TTC549 (cell line): ENCODE measurements around the gene CPN1.
"Not testable (repeated sequence)": the region's sequence is repeated elsewhere in the genome, so short reads cannot be mapped to it uniquely, and the experiment has no call there.

Source experiments
- FAIRE-seq: peaks from 2 replicates; lab custom pipeline; 2012; peaks lifted over from hg19 to GRCh38; lab: Jason Lieb, UNC

Gene CPN1

GRCh38 chr10:100081075-100082001, at the start of gene CPN1:
Gene CPN1 (minus strand): TSS chr10:100081869. CDS start chr10:100081625, 244 bp downstream.
- FAIRE-seq: no peak

- no peak for FAIRE-seq
Observed at GRCh38 chr10:100130831-100131230, 49.2 kb upstream of the CPN1 start.

- FAIRE-seq: no peak
Observed at GRCh38 chr10:100129424-100129823, 47.8 kb upstream of the CPN1 start.

GRCh38 chr10:100128951-100129350, 47.3 kb upstream of the CPN1 start:
- no peak for FAIRE-seq

- FAIRE-seq: not testable (repeated sequence)
Observed at GRCh38 chr10:100125335-100125734, 43.7 kb upstream of the CPN1 start.

GRCh38 chr10:100124097-100124496, 42.4 kb upstream of the CPN1 start:
- no peak for FAIRE-seq

GRCh38 chr10:100122780-100123179, 41.1 kb upstream of the CPN1 start:
- no peak for FAIRE-seq

GRCh38 chr10:100120550-100120949, 38.9 kb upstream of the CPN1 start:
- no peak for FAIRE-seq

- FAIRE-seq: no peak
Observed at GRCh38 chr10:100119726-100120125, 38.1 kb upstream of the CPN1 start.

GRCh38 chr10:100114976-100115770, 33.5 kb upstream of the CPN1 start:
- no peak for FAIRE-seq

GRCh38 chr10:100114460-100114859, 32.8 kb upstream of the CPN1 start:
- no peak for FAIRE-seq

GRCh38 chr10:100109670-100110069, 28.0 kb upstream of the CPN1 start:
- FAIRE-seq: no peak

GRCh38 chr10:100106865-100107264, 25.2 kb upstream of the CPN1 start:
- no peak for FAIRE-seq

GRCh38 chr10:100104300-100104699, 22.6 kb upstream of the CPN1 start:
- FAIRE-seq: no peak

GRCh38 chr10:100103581-100103980, 21.9 kb upstream of the CPN1 start:
- no peak for FAIRE-seq

GRCh38 chr10:100101192-100102076, 19.8 kb upstream of the CPN1 start:
- no peak for FAIRE-seq

GRCh38 chr10:100100651-100101184, 19.0 kb upstream of the CPN1 start:
- FAIRE-seq: no peak

GRCh38 chr10:100089241-100089640, 7.6 kb upstream of the CPN1 start:
- FAIRE-seq: no peak

GRCh38 chr10:100086708-100087107, 5.0 kb upstream of the CPN1 start:
- FAIRE-seq: not testable (repeated sequence)

GRCh38 chr10:100085596-100085995, 3.9 kb upstream of the CPN1 start:
- FAIRE-seq: no peak

GRCh38 chr10:100083623-100084022, 2.0 kb upstream of the CPN1 start:
- FAIRE-seq: no peak

GRCh38 chr10:100082276-100082675, 607 bp upstream of the CPN1 start:
- FAIRE-seq: not testable (repeated sequence)
